Liver (tissue), 3 donors: ENCODE measurements around the gene ABCG5.

Experiments
- EGR1 ChIP-seq, 2 donors: IDR thresholded peaks; 2 replicates each; pipeline ENCODE4 v1.6.1; 2016 to 2018; ENCODE audit warnings: antibody characterized with exemption in 2 of 2, low read depth in 2 of 2
- GABPA ChIP-seq, 2 donors: IDR thresholded peaks in 1 of 2; conservative IDR thresholded peaks in 1 of 2; 2 replicates each; pipeline ENCODE4 v1.6.1; 2016; ENCODE audit warnings: antibody characterized with exemption in 2 of 2, mild to moderate bottlenecking in 1 of 2, moderate library complexity in 1 of 2
- TAF1 ChIP-seq: conservative IDR thresholded peaks from 2 replicates; pipeline ENCODE4 v1.6.1; 2016; ENCODE audit warnings: antibody characterized with exemption, mild to moderate bottlenecking
- TF ChIP-seq, protein P1 (sequence below): fragments of 150-350 bp; IDR thresholded peaks from 2 replicates; pipeline ENCODE4 v1.5.1; 2017; ENCODE audit warnings: improper control_type of control experiment, low read depth, low read length; ENCODE audit not compliant: missing input control
- TF ChIP-seq, protein P2 (sequence below): IDR thresholded peaks from 2 replicates; pipeline ENCODE4 v1.6.1; 2016; ENCODE audit warnings: antibody characterized with exemption
- donor health status: healthy.
- donor health status: healthy.

DNA sequence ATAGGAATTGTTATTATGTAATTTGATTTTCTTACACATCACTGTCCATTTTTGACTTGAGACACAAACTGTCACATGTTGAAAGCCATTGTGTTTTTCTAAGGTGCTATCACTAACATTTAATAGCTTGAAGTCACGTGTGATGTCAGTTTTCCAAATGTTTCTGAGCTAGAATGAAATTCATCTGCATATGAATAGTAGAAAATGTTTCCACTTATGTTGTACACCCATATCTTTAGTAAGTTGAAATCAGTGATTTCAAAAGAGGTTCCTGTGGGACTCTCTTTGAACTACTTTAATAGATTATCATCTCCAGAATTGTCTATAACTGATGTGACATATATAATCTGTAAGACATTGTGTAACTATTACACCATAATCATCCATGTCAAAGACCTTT lies 27.8 kb downstream of the ABCG5 start:
- TF ChIP-seq, protein P1, sequence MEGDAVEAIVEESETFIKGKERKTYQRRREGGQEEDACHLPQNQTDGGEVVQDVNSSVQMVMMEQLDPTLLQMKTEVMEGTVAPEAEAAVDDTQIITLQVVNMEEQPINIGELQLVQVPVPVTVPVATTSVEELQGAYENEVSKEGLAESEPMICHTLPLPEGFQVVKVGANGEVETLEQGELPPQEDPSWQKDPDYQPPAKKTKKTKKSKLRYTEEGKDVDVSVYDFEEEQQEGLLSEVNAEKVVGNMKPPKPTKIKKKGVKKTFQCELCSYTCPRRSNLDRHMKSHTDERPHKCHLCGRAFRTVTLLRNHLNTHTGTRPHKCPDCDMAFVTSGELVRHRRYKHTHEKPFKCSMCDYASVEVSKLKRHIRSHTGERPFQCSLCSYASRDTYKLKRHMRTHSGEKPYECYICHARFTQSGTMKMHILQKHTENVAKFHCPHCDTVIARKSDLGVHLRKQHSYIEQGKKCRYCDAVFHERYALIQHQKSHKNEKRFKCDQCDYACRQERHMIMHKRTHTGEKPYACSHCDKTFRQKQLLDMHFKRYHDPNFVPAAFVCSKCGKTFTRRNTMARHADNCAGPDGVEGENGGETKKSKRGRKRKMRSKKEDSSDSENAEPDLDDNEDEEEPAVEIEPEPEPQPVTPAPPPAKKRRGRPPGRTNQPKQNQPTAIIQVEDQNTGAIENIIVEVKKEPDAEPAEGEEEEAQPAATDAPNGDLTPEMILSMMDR, result no peak
- TF ChIP-seq EGR1 (IDR thresholded peaks at IDR 0.05; ENCODE audit: low read depth in 2 of 2) (no peak), TAF1 (no peak), GABPA (IDR thresholded peaks at IDR 0.05 in 1 of 2, conservative IDR thresholded peaks at IDR 0.05 in 1 of 2) (no peak)
- TF ChIP-seq, protein P2, sequence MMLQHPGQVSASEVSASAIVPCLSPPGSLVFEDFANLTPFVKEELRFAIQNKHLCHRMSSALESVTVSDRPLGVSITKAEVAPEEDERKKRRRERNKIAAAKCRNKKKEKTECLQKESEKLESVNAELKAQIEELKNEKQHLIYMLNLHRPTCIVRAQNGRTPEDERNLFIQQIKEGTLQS, result no peak
